ENCODE data around the gene ZNF618. TPM values are rescaled to one million over a fixed set of nuclear protein-coding genes. Genes with fewer than 3 reads are reported as not detected.

ZNF618 gene
- total RNA-seq, 4 donors from 2014 or later, result 0.26 to 1.2 (median 1.0) TPM

DNA sequence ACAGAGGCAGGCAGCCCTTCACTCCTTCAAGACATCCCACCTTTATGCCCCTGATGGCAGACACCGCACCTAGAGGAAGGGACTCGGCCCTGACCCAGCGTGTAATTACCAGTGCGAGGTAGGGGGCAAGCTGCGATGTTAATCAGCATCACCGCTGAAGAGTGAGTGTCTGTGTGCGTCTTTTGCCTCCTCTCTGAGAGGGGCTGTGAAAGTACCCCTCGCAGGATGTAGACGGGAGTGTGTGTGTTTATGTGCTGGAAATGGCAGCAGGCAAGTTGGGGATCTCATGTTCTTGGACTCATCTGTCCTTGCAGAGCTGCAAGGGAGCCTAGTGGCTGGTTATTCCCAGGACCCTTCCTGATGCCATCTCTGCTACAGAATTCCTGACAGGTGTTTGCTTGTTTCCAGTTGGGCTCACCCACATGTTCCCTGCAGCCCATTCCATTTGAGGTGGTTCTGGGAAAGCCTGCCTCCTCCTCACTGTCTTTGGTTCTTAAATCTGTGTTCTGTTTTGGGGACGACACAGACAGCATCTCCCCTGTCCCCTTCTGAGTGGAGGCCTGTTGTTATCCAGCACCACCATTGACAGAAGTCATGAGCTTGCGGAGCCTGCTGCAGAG lies 70.5 kb downstream of the ZNF618 start:
- Histone ChIP-seq H3K4me1 (no peaks in the 10 kb centered on the region), H3K4me3 (no peak overlapping the region), H3K27ac (no peak overlapping the region), H3K27me3 (no peaks in the 10 kb centered on the region), H3K36me3 (no peaks in the 10 kb centered on the region), H3K9me3 (no peaks in the 10 kb centered on the region)
- TF ChIP-seq POLR2A (IDR thresholded peaks at IDR 0.05), result no peak
- TF ChIP-seq, protein P1, sequence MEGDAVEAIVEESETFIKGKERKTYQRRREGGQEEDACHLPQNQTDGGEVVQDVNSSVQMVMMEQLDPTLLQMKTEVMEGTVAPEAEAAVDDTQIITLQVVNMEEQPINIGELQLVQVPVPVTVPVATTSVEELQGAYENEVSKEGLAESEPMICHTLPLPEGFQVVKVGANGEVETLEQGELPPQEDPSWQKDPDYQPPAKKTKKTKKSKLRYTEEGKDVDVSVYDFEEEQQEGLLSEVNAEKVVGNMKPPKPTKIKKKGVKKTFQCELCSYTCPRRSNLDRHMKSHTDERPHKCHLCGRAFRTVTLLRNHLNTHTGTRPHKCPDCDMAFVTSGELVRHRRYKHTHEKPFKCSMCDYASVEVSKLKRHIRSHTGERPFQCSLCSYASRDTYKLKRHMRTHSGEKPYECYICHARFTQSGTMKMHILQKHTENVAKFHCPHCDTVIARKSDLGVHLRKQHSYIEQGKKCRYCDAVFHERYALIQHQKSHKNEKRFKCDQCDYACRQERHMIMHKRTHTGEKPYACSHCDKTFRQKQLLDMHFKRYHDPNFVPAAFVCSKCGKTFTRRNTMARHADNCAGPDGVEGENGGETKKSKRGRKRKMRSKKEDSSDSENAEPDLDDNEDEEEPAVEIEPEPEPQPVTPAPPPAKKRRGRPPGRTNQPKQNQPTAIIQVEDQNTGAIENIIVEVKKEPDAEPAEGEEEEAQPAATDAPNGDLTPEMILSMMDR (IDR thresholded peaks at IDR 0.05 in 4 of 5, conservative IDR thresholded peaks at IDR 0.05 in 1 of 5), result no peak
- ATAC-seq, result no peak
- intact Hi-C loops (cut with DNase I; ENCODE audit: low total_unique reads) (no loop called here), in situ Hi-C loops (cut with MboI; ENCODE audit: low sequenced_read_pairs in 4 of 4) (no loop called here)
- no peak for DNase-seq

DNA sequence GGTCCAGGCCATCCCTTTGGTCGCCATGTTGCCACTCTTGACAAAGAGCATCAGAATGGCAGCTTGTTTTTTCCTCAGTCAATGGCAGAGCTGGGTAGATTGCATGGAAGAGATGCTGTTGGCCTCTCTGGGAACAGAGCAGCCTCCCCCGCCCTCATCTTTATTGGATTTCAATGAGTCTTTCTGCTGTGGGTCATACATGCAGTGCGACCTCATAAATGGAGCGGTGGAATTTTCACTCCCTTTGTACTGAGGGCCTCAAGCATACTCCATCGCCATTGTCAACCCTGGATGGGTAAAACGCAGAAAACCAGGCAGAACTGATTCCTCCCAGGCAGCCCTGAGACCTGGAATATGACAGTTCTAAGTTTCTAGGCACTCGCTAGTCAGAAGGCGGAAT lies 71.8 kb downstream of the ZNF618 start:
- intact Hi-C loops (cut with DNase I; ENCODE audit: low total_unique reads) (no loop called here), in situ Hi-C loops (cut with MboI; ENCODE audit: low sequenced_read_pairs in 4 of 4) (no loop called here)
- no peaks in the 10 kb centered on the region for H3K36me3 ChIP-seq
- no peaks in the 10 kb centered on the region for H3K27me3 ChIP-seq
- ATAC-seq (no peak), DNase-seq (no peak)
- no peak overlapping the region for H3K27ac ChIP-seq
- TF ChIP-seq, protein P1 (IDR thresholded peaks at IDR 0.05 in 4 of 5, conservative IDR thresholded peaks at IDR 0.05 in 1 of 5), result no peak
- TF ChIP-seq POLR2A (IDR thresholded peaks at IDR 0.05), result no peak
- no peaks in the 10 kb centered on the region for H3K9me3 ChIP-seq
- no peaks in the 10 kb centered on the region for H3K4me1 ChIP-seq
- H3K4me3 ChIP-seq, result no peak overlapping the region

DNA sequence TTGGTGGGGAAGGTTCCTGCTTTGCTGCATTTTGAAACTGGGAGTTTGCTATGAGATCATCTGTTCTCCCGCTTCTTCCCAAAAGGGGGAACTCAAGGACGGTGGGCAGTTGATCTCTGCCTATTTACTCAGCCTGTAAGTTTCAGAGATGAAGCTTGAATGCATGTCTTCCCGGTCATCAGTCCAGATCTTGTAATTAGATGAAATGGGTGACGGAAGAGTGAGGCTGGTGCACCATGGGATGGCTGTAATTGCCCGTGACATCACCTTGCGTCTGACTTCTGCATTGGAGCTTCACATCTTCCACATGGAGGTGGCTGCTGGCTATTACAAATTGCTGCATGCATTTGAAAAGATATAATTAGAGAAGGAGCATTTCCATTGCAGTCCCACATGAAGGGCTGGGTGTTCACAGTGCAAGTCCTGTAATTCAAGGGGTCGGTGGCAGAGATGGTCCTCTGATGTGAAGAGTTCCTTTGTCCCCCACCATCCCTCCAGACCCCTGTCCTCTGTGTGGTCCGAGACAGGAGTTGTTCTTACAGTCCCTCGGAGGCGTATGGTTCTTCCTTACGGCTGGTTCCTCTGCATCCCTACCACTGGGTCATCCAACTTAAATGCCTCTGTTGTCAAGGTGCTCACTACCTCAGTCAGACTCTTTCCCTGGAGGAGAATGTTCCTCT lies 72.9 kb downstream of the ZNF618 start:
- in situ Hi-C loops (cut with MboI; ENCODE audit: low sequenced_read_pairs in 4 of 4), result no loop called here

DNA sequence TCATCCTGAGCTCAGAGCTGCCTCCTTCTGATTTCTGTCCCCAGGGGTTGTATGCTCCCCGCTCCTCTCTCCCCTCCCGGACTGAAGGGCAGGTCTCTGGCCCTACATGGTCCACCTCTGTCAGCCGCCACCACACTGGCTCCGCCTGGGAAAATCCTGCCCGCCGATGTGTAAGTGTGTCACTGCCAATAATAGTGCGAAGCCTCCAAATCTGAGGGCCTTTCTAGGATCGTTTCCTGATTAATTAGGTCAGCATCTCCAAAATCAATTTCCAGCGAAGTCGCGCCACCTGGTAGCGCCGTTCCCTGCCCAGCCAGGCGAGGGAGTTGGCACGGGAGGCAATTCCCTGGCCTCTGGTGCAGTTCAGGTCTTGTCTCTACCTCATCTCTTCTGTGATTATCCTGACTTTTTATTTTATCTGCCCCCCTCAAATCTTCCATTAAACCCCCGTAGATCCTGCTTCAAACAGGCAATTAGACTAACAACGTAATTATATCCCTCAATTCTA lies 73.5 kb downstream of the ZNF618 start:
- in situ Hi-C loops (cut with MboI; ENCODE audit: low sequenced_read_pairs in 4 of 4) (no loop called here), intact Hi-C loops (cut with DNase I; ENCODE audit: low total_unique reads) (no loop called here)
- no peaks in the 10 kb centered on the region for H3K27me3 ChIP-seq
- no peaks in the 10 kb centered on the region for H3K36me3 ChIP-seq
- H3K27ac ChIP-seq, result no peak overlapping the region
- peaks cover 0 to under 1% of the 10 kb centered on the region in 2 donors for H3K4me1 ChIP-seq
- no peaks in the 10 kb centered on the region for H3K9me3 ChIP-seq
- no peak for ATAC-seq
- TF ChIP-seq POLR2A (IDR thresholded peaks at IDR 0.05), result no peak
- TF ChIP-seq, protein P1 (IDR thresholded peaks at IDR 0.05 in 4 of 5, conservative IDR thresholded peaks at IDR 0.05 in 1 of 5), result no peak
- no peak overlapping the region for H3K4me3 ChIP-seq
- DNase-seq, result no peak

More for the DNA sequence above, 72.9 kb downstream of the ZNF618 start:
- DNase-seq (no peak), ATAC-seq (no peak)
- Histone ChIP-seq H3K27me3 (no peaks in the 10 kb centered on the region), H3K9me3 (no peaks in the 10 kb centered on the region), H3K36me3 (no peaks in the 10 kb centered on the region), H3K27ac (no peak overlapping the region), H3K4me1 (no peaks in the 10 kb centered on the region), H3K4me3 (no peak overlapping the region)
- intact Hi-C loops (cut with DNase I; ENCODE audit: low total_unique reads), result no loop called here
- TF ChIP-seq, protein P1 (IDR thresholded peaks at IDR 0.05 in 4 of 5, conservative IDR thresholded peaks at IDR 0.05 in 1 of 5), result no peak
- TF ChIP-seq POLR2A (IDR thresholded peaks at IDR 0.05), result no peak
